Measurements from ENCODE around the gene PKIB. TPM values are rescaled to one million over a fixed set of nuclear protein-coding genes. Genes with fewer than 3 reads are reported as not detected.
"Not testable (repeated sequence)": the region's sequence is repeated elsewhere in the genome, so short reads cannot be mapped to it uniquely, and the experiment has no call there.

PKIB gene
- total RNA-seq, 1 experiment from 2014 or later, result 29.1 TPM

GRCh38 chr6:122744856-122745255 is 134.7 kb downstream of the PKIB start:
- DNase-seq (ENCODE audit: low read depth), result not testable (repeated sequence)

DNA sequence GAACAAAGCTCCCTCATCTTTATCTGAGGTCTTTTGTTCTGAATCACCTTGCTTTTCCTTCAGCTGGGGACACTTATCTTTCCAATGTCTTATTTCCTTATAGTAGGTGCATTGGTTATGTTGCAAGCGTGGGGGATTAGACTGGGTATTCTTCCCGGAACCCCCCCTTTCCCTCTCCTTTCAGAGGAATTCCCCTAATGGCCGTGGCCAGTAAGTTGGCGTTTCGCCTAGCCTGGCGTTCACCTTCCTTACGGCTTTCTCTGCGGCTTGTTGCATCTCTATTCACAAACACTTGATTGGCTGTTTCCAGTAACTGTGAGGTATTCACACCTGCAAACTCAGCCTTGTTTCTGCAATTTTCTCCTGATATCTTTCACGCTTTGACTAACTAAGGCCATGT is 136.5 kb downstream of the PKIB start:
- DNase-seq (ENCODE audit: low read depth), result no peak

DNA sequence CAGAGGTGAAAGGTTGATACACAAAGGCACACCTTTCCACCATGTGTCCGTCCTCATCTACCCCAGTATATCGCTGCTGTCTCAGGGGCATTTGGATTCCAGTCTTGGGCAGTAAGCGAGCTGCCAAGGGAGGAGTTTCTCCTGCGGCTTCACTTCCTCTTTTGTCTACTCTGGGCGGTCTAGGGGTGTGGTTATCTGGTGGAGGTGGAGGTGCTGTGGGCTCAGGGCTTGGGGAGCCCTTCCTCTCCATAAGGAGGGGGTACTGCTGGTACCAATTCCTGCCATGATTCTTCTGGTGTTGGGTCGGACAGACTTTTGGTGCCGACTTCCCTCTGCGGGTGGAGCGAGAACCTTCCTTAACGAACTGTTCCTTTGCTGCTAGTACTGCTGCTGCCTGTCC is 137.4 kb downstream of the PKIB start:
- no peak for DNase-seq (ENCODE audit: low read depth)

- not testable (repeated sequence) for DNase-seq (ENCODE audit: low read depth)
Measured at GRCh38 chr6:122748945-122749344, 138.7 kb downstream of the PKIB start.

DNA sequence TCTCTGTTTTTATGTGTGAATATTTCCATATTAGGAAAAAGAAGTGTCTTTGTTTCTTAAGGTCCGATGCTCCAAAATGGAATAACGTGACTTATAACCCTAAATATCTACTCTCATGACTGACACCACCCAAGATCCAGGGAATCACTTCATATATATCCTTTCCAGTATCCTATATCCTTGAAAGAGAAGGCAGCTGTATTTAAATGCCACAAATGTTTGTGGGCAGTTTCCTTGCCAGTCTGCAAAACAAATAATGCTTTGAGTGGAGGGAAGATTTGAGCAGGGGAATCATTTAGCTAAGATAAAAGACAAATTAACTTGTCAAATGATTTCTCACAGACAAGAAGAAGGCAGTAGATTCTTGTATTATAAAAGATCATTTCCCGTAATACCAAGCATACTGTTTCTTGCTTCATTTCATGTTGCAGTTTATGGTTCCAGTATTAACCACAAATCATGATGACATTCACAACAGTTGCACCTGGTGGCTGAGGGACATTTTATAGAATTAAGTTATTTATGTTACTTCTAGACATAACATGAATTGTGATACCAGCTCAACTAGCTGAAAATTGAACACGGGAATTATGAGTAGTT is 139.3 kb downstream of the PKIB start:
- DNase-seq (ENCODE audit: low read depth), result no peak

GRCh38 chr6:122751326-122751725 is 141.1 kb downstream of the PKIB start:
- no peak for DNase-seq (ENCODE audit: low read depth)

GRCh38 chr6:122752459-122752858 is 142.3 kb downstream of the PKIB start:
- DNase-seq (ENCODE audit: low read depth), result no peak

DNA sequence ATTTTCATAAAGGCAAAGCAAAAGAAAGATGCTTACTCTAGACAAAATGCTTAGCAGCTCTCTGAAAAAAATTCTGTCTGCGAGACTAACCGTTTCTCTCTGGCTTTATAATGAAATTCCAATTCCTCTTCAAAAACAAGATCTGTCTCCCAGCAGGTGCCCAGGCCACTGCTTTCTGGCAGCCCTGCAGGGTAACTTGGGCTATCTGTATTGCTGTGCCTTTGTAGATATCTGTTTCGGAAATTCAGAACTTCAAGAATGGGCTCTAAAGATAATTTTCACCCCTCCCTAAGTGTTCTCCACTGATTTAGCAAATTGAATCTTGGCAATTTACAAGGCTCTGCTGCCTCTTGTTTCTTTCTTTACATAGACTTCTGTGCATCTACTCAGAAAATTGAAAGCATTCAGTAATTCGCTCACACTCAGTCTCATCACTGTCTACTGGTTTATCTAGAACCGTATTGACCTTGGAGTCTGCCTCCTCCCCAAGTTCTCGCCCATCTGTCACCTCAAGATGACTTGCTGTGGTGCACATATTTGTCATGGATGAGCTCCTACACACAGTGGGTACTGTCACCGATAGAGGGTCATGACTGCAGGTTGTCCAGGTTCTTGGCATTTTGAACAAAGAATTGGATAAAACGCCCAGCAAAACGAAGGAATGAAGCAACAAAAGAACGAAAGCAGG is 142.9 kb downstream of the PKIB start:
- DNase-seq (ENCODE audit: low read depth), result no peak

DNA sequence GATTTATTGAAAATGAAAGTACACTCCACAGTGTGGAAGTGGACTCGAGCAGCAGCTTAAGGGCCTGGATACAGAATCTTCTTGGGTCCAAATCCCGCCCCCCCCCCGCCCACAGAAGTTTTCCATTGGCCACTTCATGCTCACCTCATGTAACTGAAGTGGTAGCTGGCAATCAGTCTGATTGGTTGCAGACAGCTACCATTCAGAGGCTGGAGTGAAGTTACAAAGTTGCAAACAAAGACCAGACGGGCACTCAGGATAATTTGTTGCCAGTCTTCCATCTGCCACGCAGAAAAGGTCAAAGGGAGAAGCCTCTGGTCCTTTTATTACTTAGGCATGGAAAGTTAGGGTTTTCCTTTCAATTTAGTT is 143.5 kb downstream of the PKIB start:
- peak; percentile 17 for DNase-seq (ENCODE audit: low read depth)

DNA sequence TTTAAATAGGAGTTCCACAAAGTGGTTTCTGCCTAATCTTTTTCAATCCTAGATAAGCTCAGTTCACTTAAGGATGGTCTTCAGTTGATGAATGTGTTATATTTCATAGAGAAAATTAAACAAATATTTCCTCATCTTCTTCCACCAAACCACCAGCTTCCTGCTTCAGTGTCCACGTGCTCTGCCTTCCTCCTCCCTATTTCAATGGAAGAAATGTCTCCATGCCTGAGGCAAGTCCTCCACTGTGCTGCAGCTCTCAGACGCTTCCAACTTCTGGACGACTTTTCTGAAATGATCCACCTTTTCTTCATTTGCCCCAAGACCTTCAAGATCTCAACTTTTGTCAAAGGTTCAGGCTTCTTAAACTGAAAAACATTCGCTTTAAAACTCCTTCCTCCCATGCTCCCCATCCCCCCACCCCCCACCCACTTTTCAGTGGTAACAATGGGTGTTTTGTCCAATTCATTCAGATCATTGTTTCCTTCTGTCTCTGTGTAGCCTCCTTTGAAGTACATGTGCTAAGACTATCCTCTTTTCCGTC is 144.1 kb downstream of the PKIB start:
- no peak for DNase-seq (ENCODE audit: low read depth)

DNA sequence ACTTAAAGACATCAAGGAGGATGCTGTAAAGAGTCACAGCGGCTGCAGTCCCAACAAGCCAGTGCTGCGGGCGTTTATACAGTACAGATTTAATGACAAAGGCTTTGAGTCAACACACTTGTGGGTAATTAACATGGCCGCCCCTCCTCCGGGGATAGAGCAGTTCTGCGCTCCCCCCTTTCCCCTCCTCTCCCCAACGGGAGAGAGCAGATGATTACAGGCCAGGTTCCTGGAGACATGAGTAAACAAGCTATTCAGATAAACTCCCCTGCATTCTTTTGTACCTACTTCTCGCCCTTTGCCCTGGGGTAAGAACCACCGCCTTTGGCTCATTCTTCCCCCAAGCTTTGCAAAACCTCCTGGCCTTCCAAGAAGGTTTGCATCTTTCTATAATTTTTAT is 145.7 kb downstream of the PKIB start:
- no peak for DNase-seq (ENCODE audit: low read depth)

DNA sequence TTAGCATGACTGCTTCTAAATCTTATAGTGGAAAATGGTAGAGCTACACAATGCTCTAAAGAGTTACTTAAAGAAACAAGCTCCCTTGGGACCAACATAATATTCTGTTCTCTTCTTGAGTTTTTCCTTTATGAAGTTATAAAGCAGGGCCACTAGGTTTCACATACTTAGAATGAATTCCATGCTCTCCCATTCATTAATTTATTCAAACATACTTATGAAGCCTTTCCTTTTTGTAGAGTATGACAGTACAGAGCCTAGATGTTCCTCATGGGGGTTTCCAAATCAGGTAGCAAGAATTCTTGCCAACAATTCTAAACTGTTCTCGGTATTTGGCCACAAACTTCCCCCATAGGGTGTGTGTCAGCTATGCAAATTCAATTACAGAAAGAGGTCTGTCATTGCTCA is 148.7 kb downstream of the PKIB start:
- DNase-seq (ENCODE audit: low read depth), result no peak

GRCh38 chr6:122760330-122760729 is 150.1 kb downstream of the PKIB start:
- DNase-seq (ENCODE audit: low read depth), result no peak

DNA sequence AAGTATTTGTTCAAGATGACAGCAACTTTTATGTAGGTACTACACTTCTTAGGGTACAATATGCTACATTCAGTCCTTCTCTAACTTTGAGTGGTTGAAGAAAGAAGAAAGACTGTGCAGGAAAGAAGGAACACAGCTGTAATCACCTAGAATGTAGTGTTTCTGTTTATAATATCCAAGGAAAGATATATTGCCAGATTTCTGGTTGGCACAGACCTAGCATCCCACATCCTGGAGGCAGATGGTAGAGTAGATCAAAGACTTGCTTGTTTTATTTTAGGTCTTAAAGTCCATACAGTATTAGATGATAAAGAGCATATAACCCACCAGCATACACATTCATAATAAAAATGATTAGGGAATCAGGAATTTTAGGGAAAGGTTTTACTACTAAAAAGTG is 156.1 kb downstream of the PKIB start:
- no peak for DNase-seq (ENCODE audit: low read depth)

- DNase-seq (ENCODE audit: low read depth), result no peak
Measured at GRCh38 chr6:122770835-122771601, 160.8 kb downstream of the PKIB start.

GRCh38 chr6:122772724-122773415 is 162.7 kb downstream of the PKIB start:
- no peak for DNase-seq (ENCODE audit: low read depth)

Other genes starting within 250 kb of the PKIB start
- 32.7 and 38.2 TPM in 2 replicates for gene HSF2, start 210.8 kb upstream of the PKIB start, total RNA-seq (2014; rRNA removed; shearing (Covaris generic))
- gene SERINC1, start 138.6 kb upstream of the PKIB start, total RNA-seq (2014; rRNA removed; shearing (Covaris generic)), result 81.3 and 86.5 TPM in 2 replicates
- not detected in 2 replicates for gene FABP7, start 169.3 kb downstream of the PKIB start, total RNA-seq (2014; rRNA removed; shearing (Covaris generic))
- gene SMPDL3A, start 178.9 kb downstream of the PKIB start, total RNA-seq (2014; rRNA removed; shearing (Covaris generic)), result 6.0 and 7.8 TPM in 2 replicates